ENCODE measurements around the gene GRHL3. TPM values are rescaled to one million over a fixed set of nuclear protein-coding genes. Genes with fewer than 3 reads are reported as not detected.

The GRHL3 gene
- total RNA-seq, 1 donor from 2014 or later = 0.12 TPM

DNA sequence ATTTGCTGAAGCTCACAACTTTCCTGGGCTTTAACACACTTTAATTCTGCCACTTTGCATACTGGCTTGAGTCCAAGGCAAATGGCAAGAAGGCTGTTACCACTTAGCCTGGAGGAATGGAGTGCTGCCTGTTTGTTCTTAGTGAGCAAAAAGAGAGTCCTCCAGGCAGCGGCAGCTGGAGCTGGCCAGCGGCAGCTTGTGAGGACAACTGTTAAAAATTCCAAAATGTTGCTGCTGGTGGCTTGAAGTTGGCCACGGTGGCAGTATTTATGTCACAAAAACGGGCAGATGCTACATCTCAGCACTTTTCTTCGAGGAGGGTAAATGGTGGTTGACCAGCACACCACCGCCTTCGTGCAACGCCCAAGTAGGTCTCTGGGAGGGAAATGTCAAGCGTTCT is 67.1 kb downstream of the GRHL3 start:
- DNase-seq (ENCODE audit: low read depth, low spot score) = no peak
- no peaks in the 10 kb centered on the region for H3K27me3 Mint-ChIP-seq (ENCODE audit: low read depth)
- H3K9me3 Mint-ChIP-seq = no peaks in the 10 kb centered on the region
- peaks cover 2% of the 10 kb centered on the region for H3K4me1 Mint-ChIP-seq
- TF ChIP-seq, protein P1, sequence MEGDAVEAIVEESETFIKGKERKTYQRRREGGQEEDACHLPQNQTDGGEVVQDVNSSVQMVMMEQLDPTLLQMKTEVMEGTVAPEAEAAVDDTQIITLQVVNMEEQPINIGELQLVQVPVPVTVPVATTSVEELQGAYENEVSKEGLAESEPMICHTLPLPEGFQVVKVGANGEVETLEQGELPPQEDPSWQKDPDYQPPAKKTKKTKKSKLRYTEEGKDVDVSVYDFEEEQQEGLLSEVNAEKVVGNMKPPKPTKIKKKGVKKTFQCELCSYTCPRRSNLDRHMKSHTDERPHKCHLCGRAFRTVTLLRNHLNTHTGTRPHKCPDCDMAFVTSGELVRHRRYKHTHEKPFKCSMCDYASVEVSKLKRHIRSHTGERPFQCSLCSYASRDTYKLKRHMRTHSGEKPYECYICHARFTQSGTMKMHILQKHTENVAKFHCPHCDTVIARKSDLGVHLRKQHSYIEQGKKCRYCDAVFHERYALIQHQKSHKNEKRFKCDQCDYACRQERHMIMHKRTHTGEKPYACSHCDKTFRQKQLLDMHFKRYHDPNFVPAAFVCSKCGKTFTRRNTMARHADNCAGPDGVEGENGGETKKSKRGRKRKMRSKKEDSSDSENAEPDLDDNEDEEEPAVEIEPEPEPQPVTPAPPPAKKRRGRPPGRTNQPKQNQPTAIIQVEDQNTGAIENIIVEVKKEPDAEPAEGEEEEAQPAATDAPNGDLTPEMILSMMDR (conservative IDR thresholded peaks at IDR 0.05) = no peak
- H3K4me3 Mint-ChIP-seq = no peak overlapping the region
- no peak overlapping the region for H3K27ac Mint-ChIP-seq (ENCODE audit: unreplicated experiment)
- H3K36me3 Mint-ChIP-seq (ENCODE audit: low read depth) = no peaks in the 10 kb centered on the region

- no peaks in the 10 kb centered on the region for H3K27me3 Mint-ChIP-seq (ENCODE audit: low read depth)
- peaks cover 8% of the 10 kb centered on the region for H3K4me1 Mint-ChIP-seq
- H3K4me3 Mint-ChIP-seq = no peak overlapping the region
- TF ChIP-seq, protein P1 (conservative IDR thresholded peaks at IDR 0.05) = no peak
- DNase-seq (ENCODE audit: low read depth, low spot score) = no peak
- H3K36me3 Mint-ChIP-seq (ENCODE audit: low read depth) = no peaks in the 10 kb centered on the region
- no peaks in the 10 kb centered on the region for H3K9me3 Mint-ChIP-seq
- no peak overlapping the region for H3K27ac Mint-ChIP-seq (ENCODE audit: unreplicated experiment)
Observed at GRCh38 chr1:24386931-24387330, 67.8 kb downstream of the GRHL3 start.

GRCh38 chr1:24387636-24388175 is 68.5 kb downstream of the GRHL3 start:
- H3K9me3 Mint-ChIP-seq = no peaks in the 10 kb centered on the region
- peaks cover 15% of the 10 kb centered on the region for H3K4me1 Mint-ChIP-seq
- DNase-seq (ENCODE audit: low read depth, low spot score) = no peak
- no peaks in the 10 kb centered on the region for H3K27me3 Mint-ChIP-seq (ENCODE audit: low read depth)
- H3K27ac Mint-ChIP-seq (ENCODE audit: unreplicated experiment) = no peak overlapping the region
- H3K4me3 Mint-ChIP-seq = no peak overlapping the region
- TF ChIP-seq, protein P1 (conservative IDR thresholded peaks at IDR 0.05) = no peak
- H3K36me3 Mint-ChIP-seq (ENCODE audit: low read depth) = no peaks in the 10 kb centered on the region

DNA sequence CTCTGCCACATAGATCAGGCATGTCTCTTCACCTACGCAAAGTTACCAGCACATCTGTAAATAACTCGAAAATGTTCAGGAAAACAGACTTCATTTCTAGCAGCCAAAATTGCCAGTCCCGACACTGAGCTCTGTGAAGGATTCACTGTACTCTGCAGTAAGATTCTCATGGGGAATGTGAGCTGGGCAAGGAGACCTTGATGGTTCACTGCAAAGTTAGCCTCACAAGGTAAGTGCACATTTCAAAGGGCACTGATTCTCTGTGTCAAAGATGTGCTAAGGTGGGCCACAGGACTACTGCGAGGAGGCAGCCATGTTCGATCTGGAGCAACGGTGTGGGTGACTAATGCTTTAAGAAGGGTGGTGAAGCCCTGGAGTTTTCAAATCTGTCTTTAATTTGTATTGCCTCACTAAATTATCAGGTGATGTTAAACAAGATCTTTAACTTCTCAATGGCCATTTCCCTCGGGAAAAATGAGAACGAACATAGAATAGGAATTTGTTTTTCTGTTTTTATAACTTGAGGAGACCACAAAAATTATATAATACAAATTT is 69.3 kb downstream of the GRHL3 start:
- TF ChIP-seq, protein P1 (conservative IDR thresholded peaks at IDR 0.05) = no peak
- no peaks in the 10 kb centered on the region for H3K27me3 Mint-ChIP-seq (ENCODE audit: low read depth)
- no peaks in the 10 kb centered on the region for H3K36me3 Mint-ChIP-seq (ENCODE audit: low read depth)
- no peaks in the 10 kb centered on the region for H3K9me3 Mint-ChIP-seq
- no peak overlapping the region for H3K4me3 Mint-ChIP-seq
- H3K4me1 Mint-ChIP-seq = peaks cover 16% of the 10 kb centered on the region
- DNase-seq (ENCODE audit: low read depth, low spot score) = no peak
- H3K27ac Mint-ChIP-seq (ENCODE audit: unreplicated experiment) = no peak overlapping the region

GRCh38 chr1:24389231-24389678 is 70.1 kb downstream of the GRHL3 start:
- DNase-seq (ENCODE audit: low read depth, low spot score) = no peak
- H3K36me3 Mint-ChIP-seq (ENCODE audit: low read depth) = no peaks in the 10 kb centered on the region
- no peaks in the 10 kb centered on the region for H3K27me3 Mint-ChIP-seq (ENCODE audit: low read depth)
- TF ChIP-seq, protein P1 (conservative IDR thresholded peaks at IDR 0.05) = no peak
- H3K4me1 Mint-ChIP-seq = peaks cover 18% of the 10 kb centered on the region
- no peaks in the 10 kb centered on the region for H3K9me3 Mint-ChIP-seq
- H3K27ac Mint-ChIP-seq (ENCODE audit: unreplicated experiment) = no peak overlapping the region
- H3K4me3 Mint-ChIP-seq = no peak overlapping the region

Data from neural crest cell (in vitro differentiated cells).